GM12873 (cell line): ENCODE data around the gene TCF7L2.

Experiments
- TF ChIP-seq, protein P1 (sequence below): IDR thresholded peaks from 2 replicates; pipeline ENCODE4 v1.5.1; 2012; ENCODE audit warnings: low read depth, mild to moderate bottlenecking, moderate library complexity, low read length, control low read depth; ENCODE audit not compliant: insufficient read depth; ENCODE audit errors: missing control alignments

Gene TCF7L2

DNA sequence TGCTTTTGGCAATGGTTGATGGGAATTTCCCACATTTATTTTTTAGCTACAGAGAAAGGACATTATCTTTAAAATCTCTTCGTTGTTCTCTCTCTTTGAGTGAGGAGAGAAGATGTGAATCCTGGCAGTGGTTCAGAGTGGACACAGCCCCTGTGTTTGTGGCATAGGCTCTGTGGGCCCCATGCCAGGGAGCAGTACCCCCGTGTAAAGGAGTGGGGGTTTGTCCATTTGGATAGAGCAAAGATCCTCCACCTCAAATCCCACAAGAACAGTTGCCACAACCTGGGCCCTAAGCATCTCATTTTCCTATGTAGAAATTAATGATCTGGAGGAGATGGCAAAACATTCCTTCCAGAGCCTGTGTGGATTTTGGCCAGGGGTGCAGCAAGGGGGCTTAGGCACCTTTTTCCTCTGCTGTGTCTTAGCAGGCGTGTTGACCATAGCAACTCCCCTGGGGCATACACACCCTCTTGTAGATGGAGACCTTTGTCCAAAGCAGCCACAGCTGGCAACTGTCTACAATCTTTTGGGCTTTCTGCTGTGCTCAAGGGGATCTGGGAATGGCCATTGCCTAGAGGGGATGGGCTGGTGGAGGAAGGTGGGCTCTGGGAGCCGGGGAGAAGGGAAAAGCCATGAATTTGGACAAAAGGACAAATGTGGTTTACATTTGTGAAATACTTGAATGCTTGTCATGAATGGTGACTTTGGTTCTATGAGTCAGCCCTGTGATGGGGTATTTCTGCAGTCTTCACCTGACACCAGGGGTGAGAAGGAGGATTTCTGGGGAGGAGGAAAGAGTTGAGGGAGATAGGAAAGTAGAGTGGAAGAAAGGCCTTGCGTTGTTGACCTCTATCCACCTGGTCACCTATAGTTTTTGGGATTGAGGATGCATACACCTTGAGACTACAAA, 92.0 kb downstream of the TCF7L2 start:
- TF ChIP-seq, protein P1, sequence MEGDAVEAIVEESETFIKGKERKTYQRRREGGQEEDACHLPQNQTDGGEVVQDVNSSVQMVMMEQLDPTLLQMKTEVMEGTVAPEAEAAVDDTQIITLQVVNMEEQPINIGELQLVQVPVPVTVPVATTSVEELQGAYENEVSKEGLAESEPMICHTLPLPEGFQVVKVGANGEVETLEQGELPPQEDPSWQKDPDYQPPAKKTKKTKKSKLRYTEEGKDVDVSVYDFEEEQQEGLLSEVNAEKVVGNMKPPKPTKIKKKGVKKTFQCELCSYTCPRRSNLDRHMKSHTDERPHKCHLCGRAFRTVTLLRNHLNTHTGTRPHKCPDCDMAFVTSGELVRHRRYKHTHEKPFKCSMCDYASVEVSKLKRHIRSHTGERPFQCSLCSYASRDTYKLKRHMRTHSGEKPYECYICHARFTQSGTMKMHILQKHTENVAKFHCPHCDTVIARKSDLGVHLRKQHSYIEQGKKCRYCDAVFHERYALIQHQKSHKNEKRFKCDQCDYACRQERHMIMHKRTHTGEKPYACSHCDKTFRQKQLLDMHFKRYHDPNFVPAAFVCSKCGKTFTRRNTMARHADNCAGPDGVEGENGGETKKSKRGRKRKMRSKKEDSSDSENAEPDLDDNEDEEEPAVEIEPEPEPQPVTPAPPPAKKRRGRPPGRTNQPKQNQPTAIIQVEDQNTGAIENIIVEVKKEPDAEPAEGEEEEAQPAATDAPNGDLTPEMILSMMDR: no peak

DNA sequence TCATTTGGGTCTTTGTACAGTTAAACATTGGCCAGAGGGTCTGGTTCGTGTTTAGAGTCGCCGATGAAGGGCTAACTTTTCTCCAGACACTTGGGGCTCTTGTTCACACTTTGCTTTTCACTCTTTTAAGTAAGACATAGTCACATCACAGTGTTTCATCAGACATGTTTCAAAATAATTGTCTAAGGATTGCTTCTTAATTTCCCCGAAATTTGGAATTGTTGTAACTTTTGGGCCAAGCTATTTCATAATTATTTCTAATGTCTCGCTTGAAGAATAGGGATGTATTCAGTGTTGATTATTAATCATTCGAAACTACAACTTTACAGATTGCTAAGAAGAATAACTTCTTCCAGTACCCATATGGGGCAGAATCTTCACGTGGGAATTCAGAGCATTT, 92.8 kb downstream of the TCF7L2 start:
- TF ChIP-seq, protein P1: no peak

DNA sequence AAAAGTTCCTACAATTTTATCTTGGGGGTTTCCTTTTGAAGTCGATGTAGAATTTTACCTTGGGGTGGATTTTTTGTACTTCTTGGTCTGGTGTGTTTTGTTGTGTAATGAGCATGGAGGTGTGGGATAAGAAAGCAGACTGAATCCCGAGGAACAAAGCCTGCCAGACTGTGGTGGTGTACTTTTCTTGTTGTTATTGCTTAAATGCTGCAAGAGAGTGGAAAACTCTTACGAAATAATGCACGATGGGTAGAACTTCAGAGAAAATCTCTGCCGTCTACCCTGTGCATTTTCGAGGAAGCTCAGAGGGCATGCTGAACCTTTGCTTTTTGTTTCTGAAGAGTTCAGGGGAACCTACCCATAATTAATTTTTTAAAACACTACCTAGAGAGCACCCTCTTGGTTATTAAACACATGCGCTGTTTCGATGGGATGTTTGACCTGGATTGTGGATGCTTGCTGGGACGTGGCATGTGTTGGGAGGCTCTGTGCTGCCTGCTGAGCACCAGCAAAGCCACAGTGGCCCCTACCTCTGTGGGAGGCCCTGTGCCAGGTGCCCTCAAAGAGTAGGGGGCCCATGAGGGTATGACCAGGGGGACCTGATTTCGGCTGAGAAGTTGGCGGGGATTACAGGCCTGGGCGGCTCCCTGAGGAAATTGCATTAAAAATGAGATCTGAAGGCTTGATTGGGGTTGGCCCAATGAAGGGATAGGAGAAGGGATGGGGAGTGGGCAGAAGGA, 94.1 kb downstream of the TCF7L2 start:
- TF ChIP-seq, protein P1: no peak

DNA sequence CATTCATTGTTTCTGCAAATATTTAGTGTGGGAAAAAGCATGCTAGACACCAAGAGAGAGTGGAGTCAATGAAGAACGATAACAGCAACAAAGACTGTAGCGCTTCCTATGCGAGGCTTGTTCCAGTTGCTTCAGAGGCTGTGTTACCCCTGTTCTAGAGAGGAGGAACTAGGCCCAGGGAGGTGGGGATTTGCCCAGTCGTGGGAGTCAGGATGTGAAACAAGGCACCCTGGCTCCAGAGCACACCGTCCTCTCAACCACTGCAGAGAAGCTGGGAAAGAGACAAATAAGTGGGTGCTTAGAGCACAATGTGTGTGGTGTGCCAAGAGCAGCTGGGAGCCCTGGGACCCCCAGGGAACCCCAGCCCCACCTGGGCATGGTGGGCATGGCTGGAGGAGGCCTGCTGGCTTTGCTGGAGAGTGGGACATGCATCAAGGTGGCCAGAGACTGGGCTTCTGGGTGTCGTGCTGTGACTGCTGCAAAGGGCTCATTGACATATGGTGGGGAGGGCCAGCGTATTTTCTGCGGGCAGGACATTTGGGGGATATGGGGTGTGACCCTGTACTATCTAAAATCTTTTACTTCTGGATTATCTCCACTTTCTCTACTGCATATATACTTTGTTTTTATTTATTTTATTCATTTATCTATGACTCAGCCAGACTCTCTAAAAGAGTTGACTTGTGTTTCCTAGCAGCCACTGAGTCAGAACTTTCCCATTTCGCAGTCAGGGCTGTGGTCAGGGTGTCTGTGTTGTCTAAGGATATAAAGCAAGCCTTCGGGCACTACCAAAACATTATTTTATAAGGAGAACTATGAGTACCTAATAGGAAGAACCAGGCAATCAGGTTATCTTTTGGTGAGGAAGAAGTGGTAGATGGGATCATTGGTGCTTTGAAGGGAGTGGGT, 95.4 kb downstream of the TCF7L2 start:
- TF ChIP-seq, protein P1: no peak

DNA sequence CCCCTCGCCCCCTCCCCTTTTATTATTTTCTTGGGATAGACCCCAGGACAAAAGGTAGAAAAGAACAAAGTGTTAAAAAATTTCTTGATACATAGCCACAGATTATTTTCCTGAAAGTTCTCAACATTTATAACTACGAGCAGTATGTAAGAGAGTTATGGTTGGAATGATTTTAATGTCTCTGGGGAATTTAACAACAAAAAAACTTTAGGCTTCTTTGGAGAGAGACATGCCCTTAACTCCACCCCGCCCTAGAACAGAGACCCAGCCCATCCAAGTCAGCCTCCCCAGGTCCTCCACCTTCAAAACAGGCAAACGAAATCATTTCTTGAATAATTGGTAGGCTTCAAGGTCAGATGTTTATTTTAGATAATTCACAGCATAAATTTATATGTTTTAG, 97.1 kb downstream of the TCF7L2 start:
- TF ChIP-seq, protein P1: no peak

DNA sequence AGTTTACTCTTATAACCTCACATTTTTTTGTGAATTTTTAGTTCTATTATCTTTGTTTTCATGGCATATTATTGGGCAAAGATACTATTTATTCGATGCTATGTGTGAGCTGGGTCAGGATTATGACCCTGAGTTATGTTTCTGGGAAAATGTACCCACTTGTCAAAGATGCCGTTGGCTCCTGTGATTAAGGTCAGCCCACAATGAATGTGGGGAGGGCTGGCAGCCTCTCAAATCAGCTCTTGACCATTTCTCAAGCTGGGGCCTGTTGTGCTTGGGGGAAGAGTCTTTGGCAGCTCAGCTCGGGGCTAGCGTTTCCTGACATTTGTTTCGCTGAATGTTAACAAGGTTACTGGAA, 97.5 kb downstream of the TCF7L2 start:
- TF ChIP-seq, protein P1: no peak
